NB4 (cell line): ENCODE measurements around the gene KLRC3.

Experiments
- CTCF ChIP-seq: IDR thresholded peaks from one replicate; pipeline ENCODE4 v1.5.1; 2012; ENCODE audit warnings: low read depth, low read length
- POLR2A ChIP-seq: IDR thresholded peaks from 2 replicates; pipeline ENCODE4 v1.6.1; 2011; ENCODE audit warnings: mild to moderate bottlenecking; ENCODE audit not compliant: insufficient read length; ENCODE audit errors: extremely low read depth

- TF ChIP-seq CTCF (no peak), POLR2A (no peak)
Measured at GRCh38 chr12:10455766-10456165, 35.4 kb upstream of the KLRC3 start.
